GM19240 (cell line): ENCODE measurements around the gene NFIX.

Experiments used
- DNase-seq: peaks from one replicate; pipeline ENCODE4 v3.0.0; 2011; ENCODE audit warnings: low spot score; ENCODE audit not compliant: insufficient read length

Gene NFIX

DNA sequence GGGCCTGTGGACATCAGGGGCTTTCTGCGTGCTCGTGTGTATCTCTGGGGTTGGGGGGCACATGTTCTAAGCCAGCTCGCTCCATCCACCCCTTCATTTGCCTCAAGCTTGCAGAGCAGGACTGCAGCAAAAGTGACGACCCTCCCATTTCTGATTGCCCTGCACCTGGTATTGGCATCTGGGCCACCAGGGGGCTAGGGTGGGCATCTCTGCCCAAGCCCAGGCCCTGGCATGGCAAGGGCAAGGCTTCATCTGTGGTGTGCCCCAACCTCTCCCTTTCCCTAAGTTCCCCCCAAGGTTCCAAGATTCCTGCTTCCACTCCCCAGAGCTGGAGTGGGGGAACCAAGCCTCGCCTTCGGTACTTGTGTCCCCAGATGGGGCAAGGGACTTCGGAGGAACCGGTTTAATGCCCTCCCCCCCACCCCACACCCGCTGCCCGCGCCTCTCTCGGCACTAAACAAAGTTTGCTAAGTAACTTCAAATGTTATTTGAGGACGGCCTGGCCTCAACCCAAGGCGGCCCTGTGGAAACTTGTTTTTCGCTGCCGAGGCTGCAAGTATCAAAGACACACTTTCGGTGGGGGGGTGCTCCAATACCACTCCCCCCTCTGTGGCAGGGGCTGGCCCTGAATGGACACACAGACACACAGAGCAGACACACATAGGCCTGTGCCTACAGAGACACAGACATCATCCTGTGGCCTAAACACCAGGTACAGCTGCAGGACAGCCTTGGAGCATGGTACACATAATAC lies 12.2 kb downstream of the NFIX start:
- no peak for DNase-seq

DNA sequence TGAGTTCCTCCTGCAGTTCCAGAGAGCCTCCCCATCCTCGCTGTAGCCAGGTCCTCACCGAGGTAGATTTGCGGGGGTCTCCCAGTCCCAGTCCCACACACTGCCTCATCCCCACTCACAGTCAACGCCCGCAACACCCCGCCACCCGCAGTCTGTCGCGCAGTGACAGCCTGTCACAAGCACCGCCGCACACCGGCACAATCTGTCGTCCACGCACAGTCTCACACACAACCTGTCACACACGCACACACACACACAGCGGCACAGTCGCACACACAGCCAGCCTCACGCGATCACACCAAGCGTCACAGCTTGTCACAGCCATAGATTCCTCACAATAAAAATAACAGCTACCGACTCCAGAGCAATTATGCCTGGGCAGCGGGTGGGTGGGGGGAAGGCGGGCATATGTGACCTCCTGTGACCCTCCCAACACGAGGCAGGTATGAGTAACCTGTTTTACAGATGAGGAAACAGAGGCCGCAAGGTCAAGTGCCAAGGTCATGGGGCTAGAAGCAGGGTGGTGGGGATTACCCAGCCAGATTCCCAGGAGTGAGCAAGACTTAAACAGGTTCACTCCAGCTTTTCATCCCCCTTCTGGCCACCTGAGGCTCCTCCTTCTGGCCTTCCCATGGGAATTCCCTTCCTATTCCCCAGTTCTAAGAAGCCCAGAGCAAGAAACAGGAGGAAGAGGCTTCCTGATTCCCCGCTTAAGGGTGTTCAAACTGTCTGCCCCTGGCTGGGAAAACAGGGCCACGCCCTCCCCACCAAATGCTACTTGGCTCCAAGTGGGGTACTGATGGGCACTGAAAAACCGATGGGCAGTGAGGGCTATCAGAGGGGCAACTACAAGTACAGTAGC lies 13.9 kb downstream of the NFIX start:
- no peak for DNase-seq

DNA sequence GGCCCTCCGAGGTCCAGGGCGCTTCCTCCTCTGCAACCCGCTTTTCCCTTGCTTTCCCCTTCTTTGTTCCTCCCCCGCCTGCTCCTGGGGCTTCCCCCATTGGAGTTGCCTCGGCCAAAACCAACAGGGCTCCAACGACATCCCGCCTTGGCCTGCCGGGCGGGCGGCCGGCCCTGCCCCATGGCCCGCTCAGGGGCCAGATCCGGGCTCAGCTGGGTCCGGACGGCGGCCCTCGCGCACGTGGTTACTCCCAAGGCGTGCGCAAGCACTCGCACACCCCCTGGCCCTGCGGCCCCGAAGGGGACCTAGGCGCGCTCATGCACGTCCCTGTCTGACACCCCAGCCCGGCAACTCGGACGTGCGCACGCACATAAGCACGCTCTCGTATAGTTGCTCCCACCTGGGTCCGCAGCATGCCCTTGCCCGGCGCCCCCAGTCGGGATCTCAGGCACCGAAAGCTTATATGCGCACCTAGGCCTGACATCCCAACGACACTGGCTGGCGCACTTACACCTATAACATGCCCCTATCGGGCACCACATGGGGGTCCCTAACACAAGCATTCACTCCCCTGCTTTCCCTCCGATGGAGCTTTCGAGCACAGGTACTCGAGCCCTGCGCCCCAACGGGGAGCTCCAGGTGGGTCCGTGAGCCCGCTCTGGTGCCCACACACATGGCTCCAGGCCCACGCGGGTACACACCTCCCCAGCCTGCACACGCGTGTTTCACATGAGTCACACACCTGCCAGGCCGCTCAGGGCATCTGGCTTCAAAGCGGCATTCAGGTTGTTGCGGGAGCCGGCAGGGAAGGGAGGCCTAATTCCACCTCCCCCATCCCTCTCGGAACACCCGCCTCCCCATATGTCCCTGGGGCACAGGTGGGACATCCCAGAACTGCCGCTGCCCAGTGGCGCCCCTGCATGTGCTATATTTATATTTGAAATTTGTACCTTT lies 15.0 kb downstream of the NFIX start:
- DNase-seq, result no peak

DNA sequence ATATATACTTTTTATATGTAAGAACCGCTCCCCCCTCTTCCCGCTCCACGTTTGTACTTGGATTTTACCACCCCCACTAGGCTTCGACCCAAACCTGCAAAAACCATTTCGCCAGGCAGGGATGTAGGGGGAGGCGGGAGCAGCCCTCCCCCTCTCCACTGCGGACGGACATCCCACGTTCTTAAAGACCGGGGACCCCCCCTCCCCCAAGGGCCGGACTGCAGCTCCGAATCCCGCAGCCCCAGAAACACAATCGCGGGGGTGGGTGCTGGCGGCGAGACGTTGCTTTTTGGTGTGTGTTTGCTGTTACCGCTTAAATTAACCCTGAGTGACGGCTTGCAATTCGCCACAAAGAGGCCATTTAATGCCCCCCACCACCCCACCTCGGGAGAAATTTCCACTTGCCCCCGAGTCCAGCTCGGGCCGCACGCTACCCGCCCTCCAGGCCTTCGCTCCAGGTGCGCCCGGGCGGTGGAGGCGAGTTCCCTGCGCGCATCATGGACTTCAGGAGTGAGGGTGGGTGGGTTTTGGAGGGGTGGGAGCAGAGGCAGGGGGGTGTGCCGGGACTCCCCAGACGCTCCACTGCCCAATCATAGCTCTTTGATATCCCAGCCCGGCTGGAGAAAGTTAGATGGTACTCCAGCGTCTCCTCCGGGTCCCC lies 15.8 kb downstream of the NFIX start:
- no peak for DNase-seq

DNA sequence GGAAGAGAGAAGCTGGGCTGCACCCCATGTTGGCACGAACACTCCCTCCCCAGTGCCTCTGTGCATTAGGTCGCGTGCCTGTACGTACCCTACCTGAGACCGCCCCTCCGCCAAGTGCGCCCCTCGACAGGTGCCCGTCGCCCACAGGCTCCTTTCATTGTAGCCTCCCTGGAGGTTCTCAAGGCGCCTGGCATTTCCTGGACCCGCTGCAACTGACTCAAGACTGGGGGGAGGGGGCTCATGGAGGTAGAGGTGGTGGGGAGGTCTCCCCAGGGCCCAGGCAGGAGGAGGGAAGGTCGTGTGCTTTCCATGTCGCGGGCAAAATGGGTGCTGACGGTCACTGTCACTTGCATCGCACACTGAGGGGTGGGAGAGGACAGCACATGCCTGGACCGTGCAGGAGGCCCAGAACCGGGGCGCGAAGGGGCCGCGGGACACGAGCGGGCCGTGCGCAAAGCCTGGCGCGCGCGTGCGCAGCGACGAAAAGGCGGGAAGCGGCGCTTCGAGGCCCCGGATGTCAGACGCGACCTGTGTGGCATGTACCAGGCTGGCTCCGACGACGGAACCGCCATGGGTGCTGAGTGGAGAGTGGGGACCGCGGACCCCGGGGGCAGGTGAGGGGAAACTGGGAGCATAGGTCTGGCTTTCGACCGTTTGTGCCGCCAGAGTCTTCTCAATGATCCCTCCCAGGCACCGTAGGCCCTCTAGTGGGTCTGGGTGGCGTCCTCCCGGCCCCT lies 16.5 kb downstream of the NFIX start:
- DNase-seq, result no peak

DNA sequence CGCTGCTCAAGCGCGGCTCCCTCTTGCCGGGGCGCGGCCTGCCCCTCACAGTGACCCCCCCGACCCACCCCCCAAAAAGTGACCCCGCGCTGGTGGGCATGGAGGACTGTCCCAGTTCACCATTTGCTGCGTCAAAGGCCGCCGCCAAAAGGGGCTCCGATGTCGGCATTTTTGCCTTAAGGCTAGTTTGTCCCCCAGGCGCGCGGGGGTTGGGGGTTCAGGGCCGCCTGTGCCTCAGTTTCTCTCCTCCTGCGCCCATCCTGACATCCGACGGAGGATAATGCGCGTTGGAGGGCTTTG lies 17.1 kb downstream of the NFIX start:
- DNase-seq, result no peak

DNA sequence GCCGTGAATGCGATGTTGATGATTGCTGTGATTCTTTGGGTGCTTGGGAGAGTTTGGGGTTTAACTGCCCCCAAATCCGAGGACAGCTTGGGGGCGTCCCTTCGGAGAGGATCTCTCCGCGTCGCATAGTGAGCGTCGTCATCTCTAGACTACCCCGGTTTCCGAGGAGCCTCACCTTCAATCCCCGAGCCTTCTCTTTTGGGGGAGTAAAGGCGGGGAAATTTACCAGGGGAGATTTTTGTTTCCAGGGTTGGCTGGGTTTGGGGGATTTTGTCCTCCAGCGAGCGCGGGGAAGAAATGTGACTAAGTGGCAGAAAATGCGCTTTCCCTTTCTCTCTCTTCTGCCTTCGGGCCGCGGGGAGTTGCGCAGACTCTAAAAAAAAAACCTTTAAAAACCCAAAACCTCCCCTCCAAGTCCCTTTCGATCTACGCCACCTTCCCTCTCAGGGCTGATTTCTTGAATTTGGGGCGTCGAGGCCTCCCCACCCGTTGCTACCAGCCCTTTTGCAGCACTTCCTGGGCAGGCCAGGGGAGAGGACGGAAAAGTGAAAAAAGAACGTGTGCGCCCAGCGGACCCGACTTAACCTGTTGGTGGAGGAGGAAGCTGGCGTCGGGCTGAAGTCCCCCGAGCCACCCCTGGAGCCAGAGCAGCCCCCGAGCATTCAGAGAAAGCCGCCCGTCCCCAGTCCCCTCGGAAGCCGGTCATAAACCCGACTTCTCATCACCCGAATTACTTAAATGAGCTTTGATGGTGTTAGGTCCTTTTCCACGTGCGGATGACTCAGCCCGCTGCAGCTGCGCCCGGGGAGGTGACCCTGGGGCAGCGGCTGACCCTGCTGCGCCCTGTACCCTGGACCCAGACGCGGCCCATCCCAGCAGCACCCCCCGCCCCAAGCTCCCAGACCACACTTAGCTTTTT lies 17.7 kb downstream of the NFIX start:
- DNase-seq, result peak; percentile 56

DNA sequence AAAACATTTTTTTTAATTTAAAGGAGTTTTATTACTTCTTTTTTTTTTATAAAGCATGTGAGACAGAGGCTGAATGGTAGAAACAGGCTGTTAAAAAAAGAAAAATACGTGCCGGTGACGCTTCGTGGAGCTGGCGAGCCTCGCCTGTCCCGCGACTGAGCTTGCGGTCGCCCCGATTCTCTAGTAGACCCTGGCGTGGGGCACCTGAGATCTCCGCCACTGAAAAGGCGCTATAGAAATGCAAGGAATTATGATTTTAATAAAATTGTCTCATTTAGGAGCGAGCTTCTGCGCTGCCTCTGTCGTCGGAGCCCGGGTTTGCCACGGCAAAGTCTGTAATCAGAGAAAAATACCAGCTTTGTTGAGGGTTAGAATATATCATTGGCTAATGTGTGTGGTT lies 18.4 kb downstream of the NFIX start:
- DNase-seq, result no peak

DNA sequence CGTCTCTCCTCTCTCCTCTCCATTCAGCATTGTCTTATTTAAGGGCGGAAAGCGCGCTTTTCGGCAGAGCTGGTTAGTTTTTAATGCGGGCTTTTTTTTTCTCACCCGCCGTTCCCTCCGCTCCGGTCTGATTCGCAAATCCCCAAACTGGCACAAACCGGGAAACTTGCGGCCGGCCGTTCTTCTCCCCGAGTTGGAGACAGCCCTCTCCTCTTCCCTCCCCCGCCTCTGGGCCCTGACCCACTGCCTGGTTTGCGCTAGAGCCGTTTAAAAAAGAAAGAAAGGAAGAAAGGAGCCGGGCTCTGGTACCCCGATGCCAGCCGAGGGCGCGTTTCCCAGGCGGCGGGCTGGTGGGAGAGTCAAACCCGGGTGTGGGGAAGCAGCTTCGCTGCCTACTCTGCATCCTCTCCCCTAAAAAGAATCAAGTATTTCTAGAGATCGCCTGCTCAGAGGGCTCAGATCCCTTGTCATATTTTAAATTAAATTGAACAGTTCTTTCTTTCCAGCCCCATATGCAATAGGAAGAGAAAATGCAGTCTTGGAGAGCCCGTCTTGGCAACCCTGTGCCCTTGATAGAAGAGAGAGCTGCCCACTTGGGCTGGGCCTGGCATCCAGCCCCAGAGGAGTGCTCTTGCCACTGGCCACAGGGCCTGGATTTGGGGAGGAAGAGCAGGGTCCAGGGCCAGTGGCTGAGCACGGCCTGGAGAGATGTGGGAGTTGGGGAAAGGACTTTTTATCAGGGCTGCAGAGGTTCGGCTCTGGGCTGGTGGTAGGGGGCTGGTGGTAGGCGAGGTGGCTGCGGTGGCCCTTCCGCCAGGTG lies 19.0 kb downstream of the NFIX start:
- no peak for DNase-seq

DNA sequence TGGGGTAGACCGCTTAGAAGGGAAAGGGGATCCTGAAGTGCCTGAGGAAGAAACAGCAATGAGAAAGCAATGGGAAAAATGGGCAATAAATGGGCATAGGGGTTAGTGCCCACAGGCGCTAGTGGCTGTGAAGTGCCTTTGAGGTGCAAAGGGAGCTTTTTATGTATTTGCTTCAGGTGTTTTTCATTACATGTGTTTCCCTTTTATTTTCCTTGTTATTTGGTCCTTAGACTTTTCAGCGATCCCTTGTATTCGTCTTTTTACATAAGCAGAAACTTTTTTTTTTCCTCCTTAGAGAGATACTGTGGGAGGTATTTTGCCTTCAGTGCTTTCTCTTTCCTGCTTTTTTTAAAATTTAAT lies 19.6 kb downstream of the NFIX start:
- DNase-seq, result no peak

DNA sequence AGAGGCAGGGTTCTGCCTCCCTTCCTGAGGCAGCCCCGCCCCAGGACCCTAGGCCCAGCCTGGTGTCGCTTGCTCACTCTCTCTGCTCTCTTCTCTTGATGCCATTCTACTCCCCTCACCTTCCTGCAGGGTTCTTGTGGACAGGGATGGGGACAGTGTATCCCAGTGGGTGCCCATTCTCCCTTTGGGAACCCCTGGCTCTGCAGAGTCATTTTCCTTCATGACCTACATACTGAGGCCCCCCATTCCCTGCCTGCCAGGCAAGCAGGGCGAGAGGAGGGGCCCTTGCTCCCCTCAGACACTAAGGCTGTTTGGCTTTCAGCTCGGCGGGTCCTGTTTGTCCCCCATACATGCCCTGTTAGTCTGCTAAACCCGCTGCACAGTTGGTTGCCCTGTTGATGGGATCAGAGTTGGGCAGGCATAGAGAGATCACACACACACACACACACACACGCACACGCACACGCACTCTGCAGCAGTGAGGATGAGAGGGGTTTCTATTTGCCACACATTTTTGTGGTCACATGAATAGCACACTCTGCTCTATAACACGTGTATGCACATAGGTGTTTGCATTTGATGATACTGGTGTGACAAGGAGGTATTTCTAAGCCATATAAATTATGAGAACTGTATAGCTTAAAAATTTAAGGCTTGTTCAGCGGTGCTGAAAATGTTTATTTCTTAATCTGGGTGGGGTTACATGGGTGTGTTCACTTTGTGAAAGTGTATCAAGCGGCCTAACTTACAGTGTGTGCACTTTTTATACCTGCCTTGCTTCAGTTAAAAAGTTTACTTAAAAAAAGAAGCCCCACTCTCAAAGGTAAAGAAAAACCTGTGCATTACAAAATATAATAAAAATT lies 20.3 kb downstream of the NFIX start:
- no peak for DNase-seq

DNA sequence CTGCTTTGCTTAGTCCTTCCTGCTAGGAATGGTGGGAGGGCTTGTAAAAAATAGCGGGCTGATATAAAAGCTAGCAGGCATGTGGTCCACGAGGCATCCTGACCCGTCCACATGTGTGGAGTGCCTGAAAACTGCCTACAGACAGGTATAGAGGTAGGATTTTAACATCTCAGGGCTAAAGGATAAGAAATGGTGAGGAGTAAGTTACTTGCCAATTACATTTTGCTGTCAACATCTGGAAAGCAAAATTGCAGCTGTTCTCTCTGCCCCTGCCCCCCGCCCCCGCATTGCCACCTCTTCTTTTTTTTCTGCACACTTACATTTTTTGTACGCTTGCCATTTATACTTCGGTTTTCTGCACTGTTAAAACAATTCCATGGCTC lies 21.0 kb downstream of the NFIX start:
- no peak for DNase-seq

DNA sequence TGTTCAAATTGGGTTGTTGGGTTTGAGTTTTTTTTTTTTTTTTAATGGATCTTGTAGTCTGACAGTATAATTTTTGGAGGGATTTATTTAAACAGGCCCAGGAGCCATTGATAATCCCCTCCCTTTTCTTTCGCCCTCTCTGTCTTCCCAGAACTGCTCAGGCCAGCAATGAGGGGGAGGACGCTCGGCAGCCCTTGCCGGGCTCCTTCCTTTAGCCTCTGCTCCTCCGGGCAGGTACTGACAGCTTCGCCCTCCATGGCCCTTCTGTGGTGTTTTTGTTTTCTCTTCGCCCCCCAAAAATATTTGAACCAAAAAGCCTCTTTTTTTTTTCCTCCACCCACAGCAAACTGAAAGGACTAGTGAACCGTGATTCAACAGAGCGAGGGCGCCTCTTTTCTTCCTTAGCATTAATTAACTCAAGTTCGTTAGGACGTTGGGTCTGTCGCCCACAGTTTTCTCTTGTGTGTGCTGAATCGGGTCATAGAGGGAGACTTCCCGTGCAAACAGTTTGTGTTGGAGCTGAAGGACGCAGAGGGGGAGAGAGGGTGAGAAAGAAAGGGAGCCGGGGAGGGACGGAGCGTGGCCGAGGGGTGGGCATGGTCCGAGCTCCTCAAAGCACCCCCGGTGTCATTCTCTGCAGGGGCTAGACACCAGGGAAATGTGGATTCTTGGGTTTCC lies 21.5 kb downstream of the NFIX start:
- DNase-seq, result no peak

DNA sequence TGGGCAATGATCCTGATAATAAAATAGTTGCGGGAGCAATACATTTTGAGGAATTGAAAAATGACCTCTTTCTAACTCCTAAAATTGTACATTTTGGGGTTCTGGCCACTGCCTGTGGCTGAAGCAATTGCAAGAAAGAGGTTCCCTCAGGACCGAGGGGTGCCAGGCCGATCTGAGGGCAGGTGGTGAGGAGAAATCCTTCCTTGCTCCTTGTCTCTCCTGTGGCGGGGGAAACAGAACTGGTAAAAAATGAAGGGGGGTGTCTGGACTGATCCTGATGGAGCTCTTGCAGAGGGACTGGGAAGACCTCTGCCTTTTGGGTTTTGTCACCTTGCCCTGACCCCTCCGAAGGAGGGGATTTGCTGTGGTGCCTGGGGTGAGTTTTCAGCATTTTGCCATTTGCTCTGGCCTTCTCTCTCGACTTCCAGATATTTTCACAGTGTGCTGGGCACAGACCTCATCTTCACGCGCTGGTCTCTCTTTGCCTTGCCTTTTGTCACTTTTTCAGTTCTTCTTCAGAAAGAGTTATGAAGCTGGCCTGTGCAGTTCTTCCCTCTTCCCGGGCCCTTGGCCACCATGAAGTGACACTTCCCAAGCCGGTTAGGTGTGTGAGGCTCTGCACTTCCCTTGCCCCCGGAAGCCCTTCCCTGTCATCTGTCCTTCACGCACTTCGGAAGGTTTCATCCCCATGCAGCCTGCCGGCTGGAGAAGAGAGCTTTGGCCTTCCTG lies 22.2 kb downstream of the NFIX start:
- no peak for DNase-seq

DNA sequence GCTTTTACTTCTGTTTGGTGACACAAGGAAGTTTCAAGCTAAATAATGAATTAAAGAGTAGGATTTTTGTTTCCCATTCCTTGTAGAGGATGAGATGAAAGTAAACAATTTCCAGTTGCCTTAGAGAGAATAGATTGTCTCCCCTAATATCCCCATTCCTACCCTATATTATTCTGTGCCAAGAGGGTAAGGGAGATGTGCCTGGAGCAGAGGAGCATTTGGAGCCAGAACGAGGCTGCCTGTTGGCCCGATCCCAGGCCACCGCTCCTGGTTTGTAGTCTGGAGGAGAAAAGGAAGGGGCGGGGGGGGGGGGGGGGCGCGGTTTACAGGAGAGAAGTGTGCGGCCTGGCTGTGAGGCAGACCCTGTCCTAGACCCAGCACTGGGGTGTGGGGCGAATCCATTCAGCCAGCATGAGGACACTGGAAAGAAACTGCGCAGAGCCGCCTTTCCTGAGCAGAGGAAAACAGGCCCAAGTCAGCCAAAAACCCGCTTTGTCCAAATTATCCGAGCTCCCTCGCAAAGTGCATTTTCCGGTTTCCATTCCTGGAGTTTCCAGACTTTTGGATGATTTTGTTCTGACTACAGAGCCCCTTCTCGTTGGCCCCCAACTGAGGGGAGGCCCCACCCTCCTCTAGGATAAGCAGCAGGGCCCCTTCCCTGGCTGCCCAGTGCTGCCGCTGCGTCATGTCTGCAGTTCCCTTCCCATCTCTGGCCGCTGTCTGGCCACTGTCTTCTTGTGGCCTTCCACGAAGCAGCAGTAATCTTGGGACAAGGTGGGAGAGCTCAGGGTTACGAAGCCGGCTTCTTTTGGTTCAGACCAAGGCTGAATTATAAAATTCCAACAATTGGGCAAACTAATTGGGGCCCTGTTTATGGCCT lies 23.0 kb downstream of the NFIX start:
- no peak for DNase-seq

DNA sequence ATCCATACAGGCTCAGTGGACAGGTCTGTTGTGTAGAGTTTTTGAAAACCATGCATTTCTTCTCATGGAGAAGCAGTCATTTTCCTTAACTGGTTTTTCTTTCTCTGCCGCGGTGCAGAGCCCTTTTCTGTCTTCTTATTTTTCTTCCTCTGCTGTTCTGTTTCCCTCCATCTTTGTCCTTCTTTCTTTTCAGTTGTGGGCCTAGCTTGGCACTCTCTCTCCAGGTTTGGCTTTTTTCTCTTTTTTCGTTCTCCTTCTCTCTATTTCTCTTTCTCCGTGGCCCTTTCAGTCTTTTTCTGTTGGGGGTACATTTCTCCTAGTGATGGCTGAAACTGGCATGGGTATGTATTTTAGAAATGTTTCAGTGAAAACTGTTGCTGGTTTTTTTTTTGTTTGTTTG lies 24.1 kb downstream of the NFIX start:
- no peak for DNase-seq
